HG03575 (cell line): ENCODE data around the gene SLC25A41.
A peak's percentile ranks its signal among the peaks of the same experiment; 100 is the strongest.
"Not testable (repeated sequence)": the region's sequence is repeated elsewhere in the genome, so short reads cannot be mapped to it uniquely, and the experiment has no call there.

Experiments
- ATAC-seq: cut with Tn5 transposase; IDR thresholded peaks from one replicate; pipeline ENCODE4 v1.9.1; 2021; ENCODE audit not compliant: unreplicated experiment, insufficient number of reproducible peaks, low FRiP score; ENCODE audit errors: extremely low read depth

SLC25A41 gene

GRCh38 chr19:6433165-6433564, 398 bp downstream of the SLC25A41 start:
- ATAC-seq: no peak

GRCh38 chr19:6431891-6432290, 1.7 kb downstream of the SLC25A41 start:
- ATAC-seq: no peak

DNA sequence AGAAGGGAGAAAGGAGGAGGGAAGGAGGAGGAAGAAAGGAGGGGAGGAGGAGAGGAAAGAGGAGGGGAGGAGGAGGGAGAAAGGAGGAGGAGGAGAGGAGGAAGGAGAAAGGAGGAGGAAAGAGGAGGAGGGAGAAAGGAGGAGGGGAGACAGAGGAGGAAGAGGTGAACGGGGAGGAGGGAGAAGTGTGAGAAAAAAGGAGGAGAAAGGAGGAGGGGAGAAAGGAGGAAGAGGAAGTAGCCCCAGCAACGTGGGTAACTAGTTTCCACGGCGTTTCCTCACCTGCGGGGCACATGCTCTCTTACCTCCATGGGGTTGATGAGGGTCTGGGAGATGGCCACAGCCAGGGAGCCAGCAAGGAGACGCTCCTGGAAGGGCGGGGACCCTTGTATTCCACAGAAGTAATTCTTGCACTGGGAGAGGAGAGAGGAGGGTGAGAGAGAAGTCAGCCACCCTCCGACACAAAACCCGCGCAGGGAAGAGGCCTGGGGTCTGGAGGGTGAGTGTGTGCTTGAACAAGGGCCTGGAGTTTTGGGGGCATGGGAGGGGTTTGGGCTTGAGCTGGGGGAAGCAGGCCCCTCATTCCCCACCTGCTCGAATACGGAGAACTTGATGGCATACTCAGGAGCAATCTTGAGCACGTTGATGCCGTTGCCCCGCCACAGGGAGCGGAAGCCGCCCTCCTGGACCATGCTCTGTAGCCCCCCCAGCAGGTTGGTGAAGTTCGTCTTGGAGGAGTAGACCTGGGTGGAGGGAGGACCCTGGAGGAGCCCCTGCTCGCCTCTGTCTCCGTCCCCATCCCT, 3.9 kb downstream of the SLC25A41 start:
- no peak for ATAC-seq

DNA sequence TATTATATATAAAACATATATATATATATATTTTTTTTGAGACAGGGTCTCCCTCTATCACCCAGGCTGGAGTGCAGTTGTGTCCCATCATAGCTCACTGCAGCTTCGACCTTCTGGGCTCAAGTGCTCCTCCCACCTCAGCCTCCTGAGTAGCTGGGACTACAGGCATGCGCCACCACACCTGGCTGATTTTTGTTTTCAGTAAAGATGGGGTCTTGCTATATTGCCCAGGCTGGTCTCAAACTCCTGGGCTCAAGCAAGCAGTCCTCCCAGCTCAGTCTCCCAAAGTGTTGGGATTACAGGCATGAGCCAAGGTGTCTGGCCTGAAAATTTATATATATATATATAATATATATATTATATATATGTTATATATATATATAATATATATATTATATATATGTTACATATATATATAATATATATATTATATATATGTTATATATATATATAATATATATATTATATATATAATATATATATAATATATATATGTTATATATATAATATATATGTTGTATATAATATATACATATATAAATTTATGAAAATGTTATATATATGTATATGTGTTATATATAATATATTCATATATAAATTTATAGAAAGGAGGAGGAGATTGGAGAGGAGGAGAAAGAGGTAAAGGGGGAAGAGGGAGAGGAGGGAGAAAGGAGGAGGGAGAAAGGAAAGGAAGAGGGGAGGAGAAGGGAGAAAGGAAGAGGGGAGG, 4.7 kb downstream of the SLC25A41 start:
- ATAC-seq: not testable (repeated sequence)

- no peak for ATAC-seq
Observed at GRCh38 chr19:6427131-6427530, 6.4 kb downstream of the SLC25A41 start.

DNA sequence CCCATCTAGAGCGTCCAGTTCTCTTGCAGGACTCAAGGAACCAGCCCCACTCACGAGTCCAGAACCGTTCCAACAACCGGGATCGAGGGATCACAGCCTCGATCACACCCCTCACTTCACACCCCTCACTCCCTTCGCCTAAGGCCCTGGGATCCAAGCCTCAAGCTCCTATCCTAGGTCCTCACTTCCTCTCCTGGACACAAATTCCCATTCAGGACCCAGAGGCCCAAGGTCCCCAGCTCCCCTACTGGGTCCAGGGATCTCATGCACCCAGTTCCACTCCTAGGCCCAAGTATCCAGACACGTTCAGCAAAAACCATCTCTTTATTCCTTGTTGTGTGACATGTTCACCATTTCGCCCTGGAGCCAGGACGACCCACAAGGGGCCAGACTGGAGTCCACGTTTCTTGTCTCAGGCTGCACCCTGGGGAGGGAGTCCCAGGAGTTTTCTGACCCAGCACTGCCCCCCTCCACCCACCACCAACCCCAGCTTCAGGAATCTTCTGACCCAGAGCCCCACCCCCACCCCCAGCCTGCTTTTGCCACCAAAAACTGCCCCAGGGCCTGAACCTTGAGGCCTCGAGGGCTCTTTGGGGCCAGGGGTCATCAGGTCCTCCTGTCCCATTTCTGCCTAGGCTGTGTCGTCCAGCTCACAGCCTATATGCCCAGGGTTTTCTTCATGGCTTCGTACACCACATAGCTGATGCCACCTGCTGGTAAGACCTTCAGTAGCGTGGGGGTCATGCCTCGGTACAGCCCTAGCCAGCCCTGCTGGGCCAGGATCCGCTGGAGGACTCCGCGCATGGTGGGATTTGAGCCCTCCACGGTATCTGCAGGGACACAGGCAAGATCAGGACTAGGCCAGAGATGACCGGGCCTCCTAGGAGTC, 7.6 kb downstream of the SLC25A41 start:
- no peak for ATAC-seq

DNA sequence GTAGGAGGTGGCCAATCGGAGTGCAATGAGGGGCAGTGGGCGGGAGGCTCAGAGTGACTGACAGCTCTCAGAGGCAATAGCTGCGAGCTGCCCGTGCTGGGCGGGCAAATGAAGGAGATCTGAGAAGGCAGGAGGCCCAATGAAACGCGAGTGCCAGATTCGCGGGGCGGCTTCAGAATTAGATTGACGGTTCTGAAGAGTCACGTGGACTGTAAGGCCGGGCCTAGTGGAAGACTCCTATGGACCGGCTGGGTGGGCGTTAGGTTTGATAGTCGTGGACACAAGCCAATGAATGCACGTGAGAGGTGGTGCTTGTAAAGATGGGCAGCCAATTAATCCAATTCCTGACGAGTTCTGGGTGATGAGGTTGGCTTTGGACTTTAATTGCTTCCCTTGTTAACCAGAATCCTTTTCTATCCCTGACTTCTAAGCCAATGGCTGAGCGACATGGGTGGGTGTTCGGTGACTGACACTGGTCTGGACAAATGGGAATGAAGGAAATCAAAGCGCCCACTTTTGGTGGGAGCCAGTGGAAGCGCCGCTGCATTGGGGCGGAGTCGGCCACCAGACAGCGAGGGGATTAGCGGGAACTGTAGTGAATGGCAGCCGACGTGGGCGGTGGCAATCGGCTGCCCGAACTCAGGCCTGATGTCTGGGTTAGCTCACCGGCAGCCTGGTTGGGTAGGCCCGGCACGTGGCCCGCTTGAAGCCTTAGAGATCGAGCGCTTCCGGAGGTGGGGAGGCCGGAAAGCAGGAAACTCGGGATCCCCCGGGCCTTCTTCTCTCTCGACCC, 8.4 kb downstream of the SLC25A41 start:
- ATAC-seq: peak; percentile 69

DNA sequence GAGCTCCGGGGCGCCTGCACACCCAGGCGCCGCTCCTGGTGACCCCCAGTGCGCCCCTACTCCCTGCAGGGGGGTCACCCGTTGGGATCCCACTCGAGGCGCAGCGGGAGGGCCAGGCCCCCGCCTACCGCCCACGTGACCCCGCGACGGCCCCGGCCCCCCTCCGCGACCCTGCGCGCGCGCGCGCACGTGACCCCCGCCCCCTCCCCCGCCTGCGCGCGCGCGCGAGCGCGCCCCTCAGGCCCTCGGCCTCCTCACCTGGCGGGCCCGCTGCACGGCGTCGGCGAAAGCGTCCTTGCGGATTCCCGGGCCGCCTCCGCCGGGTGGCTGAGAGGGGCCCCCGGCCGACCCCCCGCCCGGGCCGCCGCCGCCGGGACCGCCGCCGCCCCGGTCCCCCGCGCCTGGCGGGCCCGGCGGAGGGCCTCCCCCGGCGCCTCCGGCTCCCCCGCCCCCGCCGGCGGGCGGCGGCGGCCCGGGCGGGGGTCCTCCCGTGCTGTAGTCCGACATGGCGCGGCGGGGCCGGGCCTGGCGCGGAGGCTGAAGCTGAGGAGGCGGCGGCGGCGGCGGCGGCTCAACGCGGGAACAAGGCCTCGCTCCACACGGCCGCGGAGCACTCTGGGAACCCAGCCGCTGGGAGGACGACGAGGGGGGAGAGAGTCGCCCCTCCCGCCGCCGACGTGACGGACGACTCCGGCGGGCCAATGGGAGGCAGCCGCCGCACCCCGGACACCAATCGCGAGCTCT, 9.2 kb downstream of the SLC25A41 start, which contains the start of gene KHSRP:
Gene KHSRP, minus strand, starts transcription at position 617 of the 744 bp plus-strand sequence. Its CDS starts 110 bp downstream, at position 507.
- no peak for ATAC-seq

DNA sequence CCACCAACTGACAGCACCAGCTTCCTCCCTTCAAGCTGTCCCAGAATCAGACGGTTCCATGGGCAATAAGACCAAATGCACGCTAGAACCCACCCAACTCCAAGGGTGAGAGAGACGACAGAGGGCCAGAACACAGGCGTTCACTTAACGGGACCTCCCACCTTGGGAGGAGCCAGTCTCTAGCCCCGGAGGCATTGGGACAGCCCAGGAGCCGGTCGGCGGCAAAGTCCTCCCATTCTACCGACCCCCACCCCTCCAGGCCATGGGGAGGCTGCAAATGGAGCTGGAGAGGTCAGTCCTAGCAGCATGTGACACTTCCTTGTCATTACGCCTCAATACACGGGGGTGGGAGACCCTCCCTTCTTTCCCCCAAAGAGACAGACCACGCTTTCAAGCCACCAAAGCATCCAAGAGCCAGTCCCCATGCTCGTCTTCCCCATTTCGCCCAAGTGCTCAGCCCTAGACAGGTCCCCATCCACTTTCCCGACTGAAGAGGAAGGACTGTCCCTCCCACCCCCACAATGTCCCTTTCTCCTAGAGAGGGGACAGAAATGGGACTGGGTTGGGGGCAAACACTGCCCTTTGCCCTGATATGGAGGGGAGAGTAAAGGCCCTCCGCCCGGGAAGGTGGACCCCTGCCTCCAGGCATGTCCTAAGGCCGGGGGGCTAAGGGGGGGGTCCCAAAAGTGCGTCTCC, 9.9 kb downstream of the SLC25A41 start:
- no peak for ATAC-seq

GRCh38 chr19:6421075-6422014, 12.2 kb downstream of the SLC25A41 start:
- no peak for ATAC-seq

GRCh38 chr19:6418562-6418932, 15.0 kb downstream of the SLC25A41 start:
- ATAC-seq: no peak

DNA sequence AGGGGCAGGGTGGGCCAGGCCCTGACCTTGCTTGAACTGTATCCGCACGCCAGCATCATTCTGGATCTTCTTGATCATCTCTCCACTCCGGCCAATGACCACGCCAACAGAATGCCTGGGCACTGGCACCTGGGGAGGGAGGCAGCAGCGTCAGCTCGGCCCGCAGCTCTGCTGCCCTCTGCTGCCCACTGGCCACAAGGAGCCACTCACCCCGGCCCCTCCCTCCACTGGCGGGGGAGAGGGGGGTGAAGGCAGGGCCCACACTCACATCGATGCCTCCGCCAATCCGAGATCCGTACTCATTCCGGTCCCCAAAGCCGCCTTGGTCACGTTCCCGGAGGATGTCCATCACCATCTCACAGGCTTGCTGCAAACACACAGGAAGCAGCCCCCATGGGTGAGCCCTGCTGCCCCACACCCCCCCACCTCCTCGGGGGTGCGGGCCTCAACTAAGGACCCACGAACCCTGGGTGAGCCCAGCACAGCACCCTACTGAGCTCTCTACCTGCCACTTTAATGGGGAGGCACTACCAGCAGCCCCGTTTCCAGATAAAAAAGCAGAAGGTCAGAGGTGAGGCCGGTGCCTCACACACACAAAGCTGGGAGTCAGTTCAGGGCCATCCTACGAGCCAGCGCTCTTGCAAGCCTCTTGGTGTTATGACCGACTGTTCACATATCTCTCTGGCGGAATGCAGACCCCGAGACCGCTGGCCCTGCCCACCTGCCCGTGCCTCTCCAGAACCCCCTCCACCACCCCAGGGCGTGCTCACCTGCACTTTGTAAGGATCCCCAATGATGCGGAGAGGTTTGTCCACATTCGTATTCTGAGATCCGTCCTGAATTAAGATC, 15.6 kb downstream of the SLC25A41 start:
- no peak for ATAC-seq

GRCh38 chr19:6416658-6417405, 16.7 kb downstream of the SLC25A41 start:
- ATAC-seq: no peak

DNA sequence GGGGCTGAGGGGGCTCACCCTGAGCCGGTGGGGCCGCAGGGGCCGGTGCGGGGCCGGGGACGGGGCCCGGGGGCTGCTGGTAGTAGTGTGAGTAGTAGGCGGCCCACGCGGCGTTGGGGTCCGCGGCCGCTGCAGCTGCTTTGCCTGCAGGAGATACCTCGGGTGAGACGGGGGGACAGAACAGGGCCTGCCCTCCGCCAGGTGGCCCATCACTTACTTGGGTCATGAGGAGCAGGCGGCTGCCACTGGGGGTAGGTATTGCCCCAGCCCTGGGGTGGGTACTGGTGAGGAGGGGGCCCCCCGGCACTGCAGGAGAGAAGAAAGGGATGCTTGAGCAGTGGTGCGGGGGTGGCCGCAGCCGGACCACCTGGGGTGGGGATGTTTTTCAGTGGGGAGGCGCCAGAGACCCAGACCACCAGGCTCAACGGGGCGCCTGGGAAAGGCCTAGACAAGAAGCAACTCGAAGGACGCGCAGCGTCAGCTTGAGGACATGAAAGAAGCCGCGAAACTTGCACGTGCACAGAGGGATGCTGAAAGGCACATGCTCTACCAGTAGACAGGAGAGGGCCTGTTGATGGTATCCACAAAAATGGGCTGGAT, 17.9 kb downstream of the SLC25A41 start:
- ATAC-seq: no peak
